ENCODE measurements around the gene PRPS2.

Gene PRPS2

DNA sequence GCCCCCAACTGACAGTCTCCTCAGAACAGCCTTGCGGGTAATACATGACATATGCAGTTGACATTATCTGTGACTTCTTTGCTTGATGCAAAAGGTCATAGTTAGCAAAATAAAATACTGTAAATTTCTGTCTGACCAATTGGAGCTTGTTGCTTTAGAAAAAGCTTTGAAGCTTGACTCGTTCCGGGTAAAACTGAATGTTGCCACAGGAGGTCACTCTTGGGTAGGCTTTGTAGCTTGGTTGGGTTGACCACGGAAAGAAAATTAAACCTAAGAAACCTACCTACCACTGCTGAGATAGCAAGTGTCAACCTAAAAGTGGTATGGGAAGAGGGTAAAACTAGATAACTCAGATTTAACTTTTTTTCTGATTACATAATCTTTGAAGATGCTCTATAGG lies 23.2 kb downstream of the PRPS2 start:
- peak; percentile 78 for DNase-seq (ENCODE audit: low spot score)

DNA sequence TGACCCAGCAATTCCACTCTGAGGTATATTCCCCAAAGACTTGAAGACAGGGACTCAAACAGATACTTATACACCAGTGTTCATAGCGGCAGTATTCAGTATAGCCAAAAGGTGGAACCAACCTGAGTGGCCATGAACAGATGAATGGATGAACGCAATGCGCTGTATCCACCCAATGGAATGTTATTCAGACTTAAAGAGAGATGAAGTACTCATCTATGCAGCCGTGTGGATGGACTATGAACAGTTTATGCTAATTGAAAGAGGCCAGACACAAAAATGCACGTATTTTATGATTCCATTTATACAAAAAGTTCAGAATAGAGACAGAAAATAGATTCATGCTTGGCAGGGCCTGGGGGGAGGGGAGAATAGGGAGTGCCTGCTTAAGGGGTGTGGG lies 26.3 kb downstream of the PRPS2 start:
- DNase-seq (ENCODE audit: low spot score) = no peak

DNA sequence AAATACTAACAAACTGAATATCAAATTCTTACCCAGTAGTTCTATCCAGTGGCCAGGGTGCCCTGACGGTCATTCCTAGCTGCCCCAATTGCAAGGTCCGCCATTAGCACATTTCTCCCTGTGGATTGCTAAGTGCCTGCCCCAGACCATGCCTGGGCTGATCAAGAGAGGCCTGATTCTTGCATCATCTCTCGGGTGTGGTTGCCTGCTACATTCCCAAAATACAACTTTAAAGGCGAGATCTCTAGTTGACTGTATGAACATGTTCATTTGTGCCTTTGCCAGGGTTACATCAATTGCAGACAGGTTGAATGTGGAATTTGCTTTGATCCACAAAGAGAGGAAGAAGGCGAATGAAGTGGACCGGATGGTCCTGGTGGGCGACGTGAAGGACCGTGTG lies 28.0 kb downstream of the PRPS2 start:
- DNase-seq (ENCODE audit: low spot score) = no peak

DNA sequence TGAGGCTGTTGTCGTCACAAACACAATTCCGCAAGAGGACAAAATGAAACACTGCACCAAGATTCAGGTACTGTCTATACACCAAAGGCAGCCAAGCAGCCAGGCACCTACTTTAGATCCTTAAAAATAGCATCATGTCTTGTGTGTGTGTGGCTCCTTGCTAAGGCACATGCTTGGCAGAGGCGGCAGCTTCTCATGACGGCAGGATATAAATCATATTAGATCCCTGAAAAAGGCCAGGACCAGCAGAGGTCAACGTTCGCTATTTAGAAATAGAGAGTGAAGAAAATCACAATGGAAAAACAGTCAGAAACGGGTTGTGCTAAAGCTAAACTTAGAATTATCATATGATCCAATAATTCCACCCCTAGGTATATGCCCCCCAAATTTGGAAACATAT lies 29.5 kb downstream of the PRPS2 start:
- no peak for DNase-seq (ENCODE audit: low spot score)

DNA sequence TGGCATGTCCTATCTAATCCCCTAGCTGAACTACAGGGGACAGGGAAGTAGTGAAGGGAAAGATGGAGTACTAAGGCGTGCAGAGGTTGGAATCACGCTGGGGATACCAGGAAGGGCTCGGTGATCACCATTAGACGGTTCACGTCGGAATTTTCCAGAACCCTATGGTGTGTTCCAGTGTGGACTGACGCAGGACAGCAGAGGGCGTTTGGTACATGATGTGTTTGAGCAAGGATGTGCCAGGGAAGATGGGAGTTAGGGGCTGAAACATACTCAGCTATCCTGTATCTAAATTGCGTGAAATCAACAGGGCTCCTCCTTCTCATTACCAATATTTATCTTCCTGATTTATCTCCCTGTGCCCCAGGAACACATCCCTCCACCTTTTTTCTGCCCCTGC lies 33.7 kb downstream of the PRPS2 start:
- no peak for DNase-seq (ENCODE audit: low spot score)

DNA sequence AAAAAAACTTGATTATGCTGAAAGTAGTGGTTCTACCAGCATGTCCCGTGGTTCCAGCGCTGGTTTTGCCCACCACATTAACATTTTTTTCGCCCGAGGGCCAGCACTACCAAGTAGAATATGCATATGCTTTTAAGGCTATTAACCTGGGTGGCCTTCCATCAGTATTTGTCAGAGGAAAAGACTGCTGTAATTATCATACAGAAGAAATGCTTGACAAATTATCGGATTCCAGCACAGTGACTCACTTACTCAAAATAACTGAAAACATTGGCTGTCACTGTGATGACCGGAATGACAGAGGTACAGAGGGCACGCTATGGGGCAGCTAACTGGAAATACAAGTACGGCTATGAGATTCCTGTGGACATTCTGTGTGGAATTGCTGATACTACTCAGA lies 34.6 kb downstream of the PRPS2 start:
- DNase-seq (ENCODE audit: low spot score) = no peak

DNA sequence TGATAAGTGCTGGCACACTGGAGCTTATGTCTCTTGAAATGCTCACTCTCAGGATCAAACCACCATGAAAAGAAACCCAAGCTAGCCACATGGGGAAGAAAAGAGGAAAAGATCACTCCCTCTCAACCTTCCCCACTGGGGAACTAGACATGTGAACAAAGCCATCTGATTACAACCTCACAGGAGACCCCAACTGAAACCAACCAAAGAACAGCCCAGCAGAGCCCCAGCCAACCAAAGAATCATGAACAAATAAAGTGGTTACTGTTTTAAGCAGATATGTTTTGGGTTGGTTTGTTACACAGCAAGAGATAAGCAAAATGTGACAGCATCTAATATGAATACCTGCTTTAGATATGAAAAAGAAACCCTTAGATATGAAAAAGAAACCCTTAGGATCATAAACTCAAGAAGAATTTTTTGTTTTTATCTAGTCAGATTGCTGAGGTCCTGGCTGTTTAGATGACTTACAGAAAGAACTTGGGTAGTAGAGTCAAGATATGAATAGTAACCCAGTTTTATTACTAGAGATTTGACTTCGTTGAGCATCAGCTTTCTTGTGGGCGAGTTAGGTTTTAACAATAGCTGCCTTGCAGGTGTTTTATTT lies 52.0 kb downstream of the PRPS2 start:
- DNase-seq (ENCODE audit: low spot score) = peak; percentile 3

DNA sequence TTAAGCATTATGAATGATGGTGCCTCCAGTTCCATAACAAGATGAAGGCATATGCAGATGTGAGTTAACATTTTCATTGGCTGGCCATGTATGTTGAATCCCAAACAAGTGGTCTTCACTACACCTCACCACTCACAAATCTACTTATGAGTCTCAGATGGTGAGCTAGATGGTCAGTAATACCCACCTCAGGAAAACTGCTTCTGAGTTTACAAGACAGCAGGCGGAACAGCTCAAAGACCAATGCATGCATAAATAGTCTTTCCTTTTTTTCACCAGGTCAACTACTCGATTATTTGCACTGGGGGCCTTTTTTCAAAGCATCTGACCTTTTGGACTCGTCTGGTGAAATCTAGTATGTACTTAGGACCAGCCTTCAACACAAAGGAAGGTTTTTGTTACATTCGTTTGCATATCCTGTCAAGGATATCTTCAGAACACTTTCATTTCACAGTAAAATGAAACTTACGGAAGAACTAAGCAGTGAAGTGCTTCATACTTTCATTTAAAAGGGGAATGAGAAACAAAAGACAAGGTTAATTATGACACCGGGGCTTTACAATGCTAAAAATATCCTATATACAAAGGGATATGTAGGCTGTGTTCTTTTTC lies 52.6 kb downstream of the PRPS2 start:
- peak; percentile 21 for DNase-seq (ENCODE audit: low spot score)

DNA sequence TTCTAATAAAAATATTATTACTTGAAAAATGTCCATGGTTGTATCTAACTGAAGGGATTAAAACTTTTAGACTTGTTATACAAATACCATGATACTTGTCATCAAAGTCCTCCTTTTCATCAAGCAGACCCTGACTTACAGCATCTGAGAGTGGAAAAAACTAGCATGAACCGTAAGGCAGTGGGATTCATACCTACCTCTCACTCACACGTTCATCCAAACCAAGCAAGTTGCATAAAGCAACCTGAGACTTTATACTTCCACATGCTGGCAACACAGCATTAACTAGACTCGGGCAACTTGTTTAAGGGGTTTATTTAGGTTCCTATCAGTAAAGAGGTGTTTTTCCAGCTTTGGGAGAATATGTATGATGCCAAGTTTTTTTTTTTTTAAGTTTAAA lies 53.1 kb downstream of the PRPS2 start:
- DNase-seq (ENCODE audit: low spot score) = peak; percentile 5

DNA sequence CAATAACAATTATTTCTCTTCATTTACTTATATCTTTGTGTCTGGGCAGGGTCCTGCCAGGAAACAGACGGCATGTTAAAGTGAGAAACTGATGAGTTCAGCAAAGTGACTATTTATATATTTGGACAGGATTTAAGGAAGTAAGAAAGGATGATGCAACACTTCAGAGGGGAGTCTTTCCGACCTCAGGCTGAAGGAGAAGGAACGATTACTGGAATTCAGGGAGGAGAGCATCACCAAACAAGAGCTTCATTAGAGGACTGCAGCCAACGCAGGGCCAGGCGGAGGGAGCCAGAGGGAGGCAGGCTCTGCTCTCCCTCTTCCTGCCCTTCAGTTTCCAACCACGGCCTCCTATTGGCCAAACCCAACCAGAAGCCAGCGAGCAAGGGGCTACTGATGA lies 74.1 kb downstream of the PRPS2 start:
- DNase-seq (ENCODE audit: low spot score) = peak; percentile 7

DNA sequence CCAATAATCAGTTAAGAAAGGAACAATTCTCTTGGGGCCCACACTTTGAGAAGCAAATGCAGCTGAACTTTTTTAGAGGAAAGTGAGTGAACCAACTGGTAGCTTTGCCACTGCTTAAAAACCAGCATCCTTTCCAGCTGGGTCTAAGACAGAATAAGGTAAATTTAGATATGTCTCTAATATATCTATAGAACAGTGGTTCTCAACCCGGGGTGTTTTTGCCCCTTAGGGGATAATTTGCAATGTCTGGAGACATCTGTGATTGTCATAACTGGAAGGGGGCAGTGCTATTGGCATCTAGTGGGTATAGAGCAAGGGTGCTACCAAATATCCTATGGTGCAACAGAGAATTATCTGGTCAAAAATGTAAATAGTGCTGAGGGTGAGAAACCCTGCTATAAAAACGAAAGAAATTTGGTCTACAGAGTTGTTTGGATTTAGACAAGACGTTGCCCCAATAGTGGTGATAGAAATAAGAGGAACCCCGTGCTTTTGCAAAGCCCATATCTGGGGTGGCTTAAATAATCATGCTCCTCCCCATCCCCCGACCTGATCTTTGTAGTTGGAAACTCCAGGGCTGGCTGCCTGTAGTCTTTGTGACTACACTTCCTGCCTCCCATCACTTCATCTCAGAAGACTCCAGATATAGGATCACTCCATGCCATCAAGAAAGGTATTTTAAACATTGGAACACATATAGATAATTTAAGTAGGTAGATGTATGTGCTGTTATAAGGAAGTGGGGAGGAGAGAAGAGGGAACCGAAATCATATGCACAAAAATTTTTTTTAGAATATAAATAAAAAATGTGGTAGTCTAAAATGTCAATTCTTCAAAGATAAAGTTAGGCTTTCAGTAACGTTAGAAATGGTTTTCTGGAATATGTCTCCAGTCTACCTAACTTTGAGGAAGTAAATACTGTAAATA lies 75.5 kb downstream of the PRPS2 start, which contains the start of gene TLR7:
Gene TLR7 (plus strand): TSS at position 622 of the 927 bp plus-strand sequence. CDS start 507 bp downstream, outside the sequence.
- peak; percentile 57 for DNase-seq (ENCODE audit: low spot score)

DNA sequence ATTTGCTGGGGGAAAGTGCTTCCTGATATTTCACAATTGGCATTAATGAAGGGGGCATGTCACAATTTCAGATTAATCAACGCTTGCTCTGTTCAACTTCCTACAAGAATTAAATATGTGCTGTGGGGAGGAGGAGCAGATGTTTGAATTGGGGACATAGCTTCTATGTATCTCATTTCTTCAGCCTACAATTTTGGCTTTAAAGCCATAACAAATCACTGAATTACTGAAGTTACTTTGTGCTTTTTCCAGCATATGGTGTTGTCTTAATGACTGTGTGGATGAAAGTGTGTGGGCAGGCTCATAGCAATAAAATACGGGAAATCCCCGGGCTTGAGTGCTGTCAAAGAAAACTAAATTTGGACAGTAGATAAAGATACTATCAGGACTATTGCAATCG lies 76.5 kb downstream of the PRPS2 start:
- DNase-seq (ENCODE audit: low spot score) = peak; percentile 20

DNA sequence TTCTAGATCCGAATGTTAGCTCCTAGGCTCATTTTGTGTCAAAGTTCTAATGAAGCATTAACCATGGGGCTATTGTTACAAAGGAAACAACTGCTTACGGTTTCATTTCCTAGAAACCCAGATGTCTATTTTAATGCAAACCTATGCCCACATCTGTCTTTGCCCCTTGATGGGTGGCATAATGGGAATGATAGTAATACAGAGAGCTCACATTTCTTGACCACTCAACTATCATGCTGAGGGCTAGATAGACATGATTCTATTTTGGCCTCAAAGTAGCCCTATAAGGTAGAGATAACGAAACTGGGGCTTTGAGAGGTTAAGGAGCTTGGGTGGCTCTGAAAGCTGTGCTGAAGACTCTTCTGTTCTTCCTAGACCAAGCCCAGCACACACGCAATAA lies 77.5 kb downstream of the PRPS2 start:
- peak; percentile 18 for DNase-seq (ENCODE audit: low spot score)

DNA sequence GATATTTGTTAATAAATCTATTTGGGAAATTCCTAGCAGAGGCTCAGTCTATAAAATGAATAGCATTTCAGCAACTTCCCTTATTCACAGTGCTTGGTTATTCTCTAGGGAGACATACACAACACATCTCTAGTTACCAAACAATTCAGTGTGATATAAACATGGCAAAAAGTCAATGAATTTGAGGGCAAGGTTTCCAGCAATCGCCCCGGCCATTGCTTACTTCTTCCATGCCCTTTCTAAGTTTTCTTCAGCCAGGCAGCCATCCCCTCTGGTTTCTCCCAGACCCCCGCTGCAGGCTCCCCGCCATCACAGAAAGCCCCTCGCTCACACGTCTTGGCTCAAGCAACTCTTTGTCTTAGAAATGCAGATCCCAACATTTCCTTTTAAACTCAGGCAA lies 80.0 kb downstream of the PRPS2 start:
- DNase-seq (ENCODE audit: low spot score) = no peak

DNA sequence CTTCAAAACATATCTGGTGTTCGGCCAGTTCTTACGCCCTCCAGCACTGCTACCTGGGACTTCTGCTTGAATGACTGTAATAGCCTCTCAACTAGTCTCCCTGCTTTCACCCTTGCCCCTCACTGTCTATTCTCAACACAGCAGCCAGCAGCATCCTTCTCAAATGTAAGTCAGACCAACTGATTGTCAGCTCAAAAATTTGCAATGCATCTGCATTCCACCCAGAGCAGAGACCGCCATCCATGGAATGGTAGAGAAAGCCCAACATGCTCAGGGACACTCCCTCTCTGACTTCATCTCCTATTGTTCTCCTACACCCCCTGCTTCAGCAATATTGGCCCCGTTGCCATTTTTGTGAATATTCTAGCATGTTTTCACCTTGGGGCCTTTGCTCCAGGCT lies 81.5 kb downstream of the PRPS2 start:
- DNase-seq (ENCODE audit: low spot score) = no peak
